ENCODE data around the gene UBR1. TPM values are rescaled to one million over a fixed set of nuclear protein-coding genes. Genes with fewer than 3 reads are reported as not detected.

Gene UBR1
- polyA plus RNA-seq, 2 of the 4 experiments (the other 2 are of a cell fraction) = 5.8 to 10.5 TPM

DNA sequence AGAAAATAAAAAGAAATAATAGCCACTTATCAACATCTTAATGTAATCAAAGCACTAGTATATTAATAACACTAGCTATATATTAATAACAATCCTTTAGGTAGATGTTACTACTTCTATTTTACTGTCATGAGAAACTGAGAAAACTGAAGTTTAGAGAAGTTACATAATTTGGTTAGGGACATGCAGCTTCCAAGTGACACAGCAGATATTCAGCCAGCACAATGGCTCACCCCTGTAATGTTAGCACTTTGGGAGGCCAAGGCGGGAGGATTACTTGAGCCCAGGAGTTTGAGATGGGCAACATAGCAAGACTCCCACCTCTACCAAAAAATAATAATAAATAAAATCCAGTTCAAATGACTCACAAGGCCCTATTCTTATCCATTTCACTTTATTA lies 1.9 kb upstream of the UBR1 start:
- POLR2A ChIA-PET = no interaction called here
- H3K4me3 ChIP-seq = no peak overlapping the region
- CTCF ChIA-PET = interaction anchor here (0.8 kb wide), 1 partner anchor 517 kb away, joined by 3 read pairs; no protein-coding TSS in a partner anchor
- no peak overlapping the region for H3K27ac ChIP-seq
- DNase-seq (ENCODE audit: low read depth in 1 of 2, low spot score in 1 of 2) (no peak), FAIRE-seq (no peak), ATAC-seq (no peak)
- H3K4me2 ChIP-seq = no peak overlapping the region
- H3K4me1 ChIP-seq = peaks cover 13% of the 10 kb centered on the region
- 88% methylated on average over 1 of the region's 1 CpG for WGBS (ENCODE audit: missing lambda C conversion rate)
- no peaks in the 10 kb centered on the region for H3K9me3 ChIP-seq
- no peak for TF ChIP-seq HEYL (CRISPR knock-in tag; IDR thresholded peaks at IDR 0.05)
- no peak for TF ChIP-seq JUN (IDR thresholded peaks at IDR 0.05)
- no peak for TF ChIP-seq RCOR1 (IDR thresholded peaks at IDR 0.05; ENCODE audit: low read depth, low read length)
- TF ChIP-seq, protein P1, sequence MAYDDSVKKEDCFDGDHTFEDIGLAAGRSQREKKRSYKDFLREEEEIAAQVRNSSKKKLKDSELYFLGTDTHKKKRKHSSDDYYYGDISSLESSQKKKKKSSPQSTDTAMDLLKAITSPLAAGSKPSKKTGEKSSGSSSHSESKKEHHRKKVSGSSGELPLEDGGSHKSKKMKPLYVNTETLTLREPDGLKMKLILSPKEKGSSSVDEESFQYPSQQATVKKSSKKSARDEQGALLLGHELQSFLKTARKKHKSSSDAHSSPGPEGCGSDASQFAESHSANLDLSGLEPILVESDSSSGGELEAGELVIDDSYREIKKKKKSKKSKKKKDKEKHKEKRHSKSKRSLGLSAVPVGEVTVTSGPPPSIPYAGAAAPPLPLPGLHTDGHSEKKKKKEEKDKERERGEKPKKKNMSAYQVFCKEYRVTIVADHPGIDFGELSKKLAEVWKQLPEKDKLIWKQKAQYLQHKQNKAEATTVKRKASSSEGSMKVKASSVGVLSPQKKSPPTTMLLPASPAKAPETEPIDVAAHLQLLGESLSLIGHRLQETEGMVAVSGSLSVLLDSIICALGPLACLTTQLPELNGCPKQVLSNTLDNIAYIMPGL (CRISPR knock-in tag; IDR thresholded peaks at IDR 0.05; ENCODE audit: borderline replicate concordance) = no peak
- no peak for TF ChIP-seq FOXS1 (CRISPR knock-in tag; IDR thresholded peaks at IDR 0.05)

DNA sequence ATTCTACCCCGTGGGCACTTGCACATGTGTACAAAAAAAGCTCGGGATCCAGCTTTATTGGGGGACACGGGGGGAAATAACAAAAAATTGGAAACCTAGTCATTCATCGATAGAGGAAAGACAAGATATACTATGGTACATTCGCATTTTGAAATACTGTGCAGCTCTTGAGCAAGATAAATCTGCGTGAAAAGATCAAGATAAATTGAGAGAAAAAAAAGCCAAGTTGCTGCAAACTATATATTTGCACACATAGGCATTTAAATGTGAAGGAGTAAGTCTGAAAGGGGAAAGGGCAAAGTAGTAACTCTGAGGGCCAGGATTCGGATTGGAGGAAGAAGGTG lies 620 bp upstream of the UBR1 start:
- peak overlapping the region; percentile 79 to 88 for H3K27ac ChIP-seq
- ATAC-seq = no peak
- POLR2A ChIA-PET = interaction anchor here (1.0 to 1.2 kb wide), 2 partner anchors 9 to 28 kb away, joined by 3 to 6 read pairs; partner anchors contain the start of gene TMEM62

DNA sequence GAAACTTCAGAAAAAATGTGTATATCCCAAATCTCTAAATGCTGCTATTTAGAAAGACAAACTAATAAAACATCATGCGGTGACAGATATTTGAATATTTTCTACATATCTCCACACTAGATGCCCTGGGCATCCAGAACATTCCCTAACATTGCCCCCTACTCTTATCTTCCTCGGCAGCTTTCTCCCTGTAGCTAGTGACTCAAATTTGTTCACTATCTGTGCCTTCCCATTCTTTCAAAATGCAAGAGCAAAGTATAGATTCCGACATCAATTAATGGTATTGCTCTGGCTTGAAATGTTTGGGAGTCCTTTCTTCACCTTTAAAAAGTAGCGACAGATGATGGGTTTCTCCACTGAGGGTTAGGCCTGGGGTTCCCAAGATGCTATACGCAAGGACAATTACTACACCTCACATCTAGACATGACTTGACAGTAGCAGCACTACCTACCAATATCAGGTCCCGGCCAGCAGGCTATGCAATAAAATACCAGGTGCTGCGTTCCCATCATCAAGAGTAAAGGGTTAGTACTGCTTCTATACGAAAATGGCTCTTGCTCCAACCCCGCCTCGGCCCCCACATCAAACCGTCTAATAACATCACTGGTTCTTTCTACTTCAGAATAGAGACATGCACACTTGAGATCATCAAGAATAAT lies 631 bp downstream of the UBR1 start:
- CTCF ChIA-PET = interaction anchor here (0.6 kb wide), 1 partner anchor 14 kb away, joined by 3 read pairs; no protein-coding TSS in a partner anchor
- peak; percentile 68 to 69; a peak in 5 of 6 replicates for ATAC-seq
- H3K9me3 ChIP-seq = no peaks in the 10 kb centered on the region
- H3K4me3 ChIP-seq = peak overlapping the region; percentile 79
- no peak for FAIRE-seq
- peak; percentile 7 to 12 for DNase-seq (ENCODE audit: low read depth in 1 of 2, low spot score in 1 of 2)
- 14% methylated on average over 11 of the region's 11 CpGs for WGBS (ENCODE audit: missing lambda C conversion rate)
- TF ChIP-seq, protein P1 (CRISPR knock-in tag; IDR thresholded peaks at IDR 0.05; ENCODE audit: borderline replicate concordance) = no peak
- no peak for TF ChIP-seq PHF8 (IDR thresholded peaks at IDR 0.05; ENCODE audit: borderline replicate concordance, low read depth)
- TF ChIP-seq CHD4 (IDR thresholded peaks at IDR 0.05; ENCODE audit: borderline replicate concordance) = no peak
- TF ChIP-seq, protein P2, sequence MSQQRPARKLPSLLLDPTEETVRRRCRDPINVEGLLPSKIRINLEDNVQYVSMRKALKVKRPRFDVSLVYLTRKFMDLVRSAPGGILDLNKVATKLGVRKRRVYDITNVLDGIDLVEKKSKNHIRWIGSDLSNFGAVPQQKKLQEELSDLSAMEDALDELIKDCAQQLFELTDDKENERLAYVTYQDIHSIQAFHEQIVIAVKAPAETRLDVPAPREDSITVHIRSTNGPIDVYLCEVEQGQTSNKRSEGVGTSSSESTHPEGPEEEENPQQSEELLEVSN (IDR thresholded peaks at IDR 0.05; ENCODE audit: borderline replicate concordance, low read depth) = no peak
- TF ChIP-seq, protein P3, sequence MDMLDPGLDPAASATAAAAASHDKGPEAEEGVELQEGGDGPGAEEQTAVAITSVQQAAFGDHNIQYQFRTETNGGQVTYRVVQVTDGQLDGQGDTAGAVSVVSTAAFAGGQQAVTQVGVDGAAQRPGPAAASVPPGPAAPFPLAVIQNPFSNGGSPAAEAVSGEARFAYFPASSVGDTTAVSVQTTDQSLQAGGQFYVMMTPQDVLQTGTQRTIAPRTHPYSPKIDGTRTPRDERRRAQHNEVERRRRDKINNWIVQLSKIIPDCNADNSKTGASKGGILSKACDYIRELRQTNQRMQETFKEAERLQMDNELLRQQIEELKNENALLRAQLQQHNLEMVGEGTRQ (IDR thresholded peaks at IDR 0.05) = no peak
- no peak for TF ChIP-seq POLR2A (IDR thresholded peaks at IDR 0.05; ENCODE audit: low read length)
- TF ChIP-seq ZFP36 (IDR thresholded peaks at IDR 0.05; ENCODE audit: borderline replicate concordance, partially characterized antibody) = no peak
- no peak for TF ChIP-seq ZSCAN20 (CRISPR knock-in tag; IDR thresholded peaks at IDR 0.05)
- TF ChIP-seq, protein P4, sequence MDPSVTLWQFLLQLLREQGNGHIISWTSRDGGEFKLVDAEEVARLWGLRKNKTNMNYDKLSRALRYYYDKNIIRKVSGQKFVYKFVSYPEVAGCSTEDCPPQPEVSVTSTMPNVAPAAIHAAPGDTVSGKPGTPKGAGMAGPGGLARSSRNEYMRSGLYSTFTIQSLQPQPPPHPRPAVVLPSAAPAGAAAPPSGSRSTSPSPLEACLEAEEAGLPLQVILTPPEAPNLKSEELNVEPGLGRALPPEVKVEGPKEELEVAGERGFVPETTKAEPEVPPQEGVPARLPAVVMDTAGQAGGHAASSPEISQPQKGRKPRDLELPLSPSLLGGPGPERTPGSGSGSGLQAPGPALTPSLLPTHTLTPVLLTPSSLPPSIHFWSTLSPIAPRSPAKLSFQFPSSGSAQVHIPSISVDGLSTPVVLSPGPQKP (IDR thresholded peaks at IDR 0.05; ENCODE audit: low read depth, low read length) = no peak
- TF ChIP-seq, protein P5, sequence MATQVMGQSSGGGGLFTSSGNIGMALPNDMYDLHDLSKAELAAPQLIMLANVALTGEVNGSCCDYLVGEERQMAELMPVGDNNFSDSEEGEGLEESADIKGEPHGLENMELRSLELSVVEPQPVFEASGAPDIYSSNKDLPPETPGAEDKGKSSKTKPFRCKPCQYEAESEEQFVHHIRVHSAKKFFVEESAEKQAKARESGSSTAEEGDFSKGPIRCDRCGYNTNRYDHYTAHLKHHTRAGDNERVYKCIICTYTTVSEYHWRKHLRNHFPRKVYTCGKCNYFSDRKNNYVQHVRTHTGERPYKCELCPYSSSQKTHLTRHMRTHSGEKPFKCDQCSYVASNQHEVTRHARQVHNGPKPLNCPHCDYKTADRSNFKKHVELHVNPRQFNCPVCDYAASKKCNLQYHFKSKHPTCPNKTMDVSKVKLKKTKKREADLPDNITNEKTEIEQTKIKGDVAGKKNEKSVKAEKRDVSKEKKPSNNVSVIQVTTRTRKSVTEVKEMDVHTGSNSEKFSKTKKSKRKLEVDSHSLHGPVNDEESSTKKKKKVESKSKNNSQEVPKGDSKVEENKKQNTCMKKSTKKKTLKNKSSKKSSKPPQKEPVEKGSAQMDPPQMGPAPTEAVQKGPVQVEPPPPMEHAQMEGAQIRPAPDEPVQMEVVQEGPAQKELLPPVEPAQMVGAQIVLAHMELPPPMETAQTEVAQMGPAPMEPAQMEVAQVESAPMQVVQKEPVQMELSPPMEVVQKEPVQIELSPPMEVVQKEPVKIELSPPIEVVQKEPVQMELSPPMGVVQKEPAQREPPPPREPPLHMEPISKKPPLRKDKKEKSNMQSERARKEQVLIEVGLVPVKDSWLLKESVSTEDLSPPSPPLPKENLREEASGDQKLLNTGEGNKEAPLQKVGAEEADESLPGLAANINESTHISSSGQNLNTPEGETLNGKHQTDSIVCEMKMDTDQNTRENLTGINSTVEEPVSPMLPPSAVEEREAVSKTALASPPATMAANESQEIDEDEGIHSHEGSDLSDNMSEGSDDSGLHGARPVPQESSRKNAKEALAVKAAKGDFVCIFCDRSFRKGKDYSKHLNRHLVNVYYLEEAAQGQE (IDR thresholded peaks at IDR 0.05) = no peak
- no peak for TF ChIP-seq BHLHE40 (IDR thresholded peaks at IDR 0.05; ENCODE audit: low read depth, low read length)
- no peak for TF ChIP-seq HOXA7 (CRISPR knock-in tag; IDR thresholded peaks at IDR 0.05)
- peaks cover 13% of the 10 kb centered on the region for H3K4me1 ChIP-seq
- peak overlapping the region; percentile 75 for H3K4me2 ChIP-seq
- POLR2A ChIA-PET = no interaction called here
- peak overlapping the region; percentile 79 to 88 for H3K27ac ChIP-seq

More for the DNA sequence above, 620 bp upstream of the UBR1 start:
- no peaks in the 10 kb centered on the region for H3K9me3 ChIP-seq
- peaks cover 13% of the 10 kb centered on the region for H3K4me1 ChIP-seq
- CTCF ChIA-PET = interaction anchor here (1.6 kb wide), 1 partner anchor 9 kb away, joined by 3 read pairs; no protein-coding TSS in a partner anchor
- H3K4me3 ChIP-seq = peak overlapping the region; percentile 79
- FAIRE-seq (no peak), DNase-seq (ENCODE audit: low read depth in 1 of 2, low spot score in 1 of 2) (no peak)
- WGBS (ENCODE audit: missing lambda C conversion rate) = 11% methylated on average over 7 of the region's 7 CpGs
- H3K4me2 ChIP-seq = peak overlapping the region; percentile 79
- TF ChIP-seq EHMT2 (IDR thresholded peaks at IDR 0.05; ENCODE audit: low read depth) = no peak
- TF ChIP-seq PHF8 (IDR thresholded peaks at IDR 0.05; ENCODE audit: borderline replicate concordance, low read depth) = peak; percentile 18; the same call in 1 of the 2 replicates
